Measurements from ENCODE around the gene MYOF. TPM values are rescaled to one million over a fixed set of nuclear protein-coding genes. Genes with fewer than 3 reads are reported as not detected.
"Not testable (repeated sequence)": the region's sequence is repeated elsewhere in the genome, so short reads cannot be mapped to it uniquely, and the experiment has no call there.

Gene MYOF
- total RNA-seq, 1 donor: 0.27 TPM

DNA sequence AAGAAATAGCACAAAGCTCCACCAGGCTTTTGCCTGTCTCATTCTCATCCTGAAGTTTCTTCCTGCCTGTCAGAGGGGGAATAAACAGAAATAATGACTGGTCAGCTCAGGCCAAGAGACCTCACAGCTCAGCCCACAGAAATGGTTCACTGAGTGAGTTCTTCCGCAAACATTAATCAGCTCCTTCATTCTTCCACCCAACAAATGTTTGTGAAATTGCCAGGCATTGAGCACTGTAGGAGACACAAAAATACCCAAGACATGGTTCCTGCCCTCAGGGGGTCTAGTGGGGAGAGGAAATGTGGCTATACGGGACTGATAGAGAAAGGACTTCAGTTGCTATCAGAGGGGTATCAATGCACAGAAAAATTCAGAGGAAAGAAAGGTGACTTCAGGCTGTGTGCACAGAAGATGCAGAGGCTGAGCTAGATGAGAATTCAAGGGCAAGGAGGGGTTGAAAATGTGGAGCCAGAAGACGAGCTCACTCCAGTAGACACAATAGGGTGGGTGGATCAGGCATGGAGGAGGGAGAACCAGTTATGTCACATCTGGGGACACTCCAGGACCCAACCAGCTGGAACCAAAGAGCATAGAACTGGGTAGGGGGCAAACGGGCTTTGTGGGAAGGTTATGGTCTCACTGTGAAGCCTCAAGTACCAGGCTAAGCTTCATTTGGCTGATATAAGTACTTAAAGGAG, 20.9 kb downstream of the MYOF start:
- DNase-seq (ENCODE audit: low read depth in 2 of 3, low spot score in 2 of 3): no peak

DNA sequence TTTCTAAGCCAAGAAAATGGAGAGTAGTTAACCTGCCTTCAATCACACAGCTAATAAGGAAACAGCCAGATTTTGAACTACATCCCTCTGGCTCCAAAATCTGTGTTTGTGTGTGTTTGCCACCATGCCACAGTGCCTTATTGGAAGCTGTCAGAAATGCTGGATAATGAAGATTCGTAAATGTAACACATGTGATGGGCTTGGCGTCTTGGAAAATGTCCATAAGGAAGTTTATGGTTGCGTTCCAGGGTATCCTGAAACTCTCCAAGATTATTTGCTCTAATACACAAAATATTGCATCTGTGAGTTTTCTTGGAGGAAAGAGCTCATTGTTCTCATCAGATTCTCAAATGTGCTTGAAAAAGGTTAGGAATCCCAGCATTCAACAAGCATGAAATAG, 22.7 kb downstream of the MYOF start:
- no peak for DNase-seq (ENCODE audit: low read depth in 2 of 3, low spot score in 2 of 3)

DNA sequence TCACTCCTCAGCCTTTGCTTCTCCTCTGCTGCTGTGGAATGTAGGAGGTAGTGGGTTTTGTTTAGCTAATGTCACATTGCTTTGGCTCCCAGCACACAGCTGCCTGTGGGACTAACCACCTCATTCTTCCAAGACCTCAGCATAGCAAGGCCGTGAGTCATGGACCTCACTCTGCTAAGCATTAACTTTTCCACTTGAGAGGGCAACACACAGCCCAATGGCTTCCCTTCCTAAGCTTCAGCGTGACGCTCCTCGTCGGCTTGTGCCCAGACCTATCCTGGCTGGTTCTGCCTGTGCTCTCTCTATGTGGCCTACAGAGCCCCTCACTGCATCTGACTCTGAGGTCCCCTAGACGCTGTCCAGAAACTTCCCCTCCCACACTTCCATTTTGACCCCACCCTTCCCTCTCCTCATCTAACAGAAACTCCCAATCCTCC, 23.3 kb downstream of the MYOF start:
- no peak for DNase-seq (ENCODE audit: low read depth in 2 of 3, low spot score in 2 of 3)

DNA sequence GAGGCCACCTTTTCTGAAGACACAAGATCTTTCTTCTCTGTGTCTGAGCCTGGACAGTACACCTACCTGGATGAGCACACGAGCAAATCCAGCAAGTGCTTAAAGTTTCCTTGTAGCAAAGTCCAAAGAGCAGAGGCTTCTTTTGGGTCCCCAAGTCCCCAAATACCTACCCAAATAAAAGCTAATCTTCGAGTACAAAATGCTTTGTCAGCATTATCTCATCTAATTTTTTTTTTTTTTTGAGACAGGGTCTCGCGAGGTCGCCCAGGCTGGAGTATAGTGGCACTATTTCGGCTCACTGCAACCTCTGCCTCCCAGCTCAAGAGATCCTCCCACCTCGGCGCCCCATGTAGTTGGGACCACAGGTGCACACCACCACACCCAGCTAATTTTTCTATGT, 24.6 kb downstream of the MYOF start:
- DNase-seq (ENCODE audit: low read depth in 2 of 3, low spot score in 2 of 3): no peak

DNA sequence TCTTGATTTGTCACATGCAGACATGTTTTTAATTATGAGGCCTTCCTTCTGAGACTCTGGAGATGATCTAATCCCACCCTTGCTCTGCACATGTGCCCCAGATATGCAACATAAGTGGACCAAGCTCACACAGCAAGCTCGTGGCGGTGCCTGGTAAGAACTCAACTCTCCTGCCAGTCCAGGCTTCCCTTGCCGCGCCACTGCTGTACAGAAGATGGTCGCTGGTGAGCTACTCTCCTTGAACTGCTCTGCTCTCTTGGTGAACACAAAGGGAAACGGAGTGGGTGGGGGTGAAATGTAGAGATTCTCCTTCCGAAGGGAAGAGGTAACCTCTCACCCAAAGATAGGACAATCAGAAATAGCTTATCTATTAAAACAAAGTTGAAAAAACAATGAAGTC, 25.7 kb downstream of the MYOF start:
- no peak for DNase-seq (ENCODE audit: low read depth in 2 of 3, low spot score in 2 of 3)

DNA sequence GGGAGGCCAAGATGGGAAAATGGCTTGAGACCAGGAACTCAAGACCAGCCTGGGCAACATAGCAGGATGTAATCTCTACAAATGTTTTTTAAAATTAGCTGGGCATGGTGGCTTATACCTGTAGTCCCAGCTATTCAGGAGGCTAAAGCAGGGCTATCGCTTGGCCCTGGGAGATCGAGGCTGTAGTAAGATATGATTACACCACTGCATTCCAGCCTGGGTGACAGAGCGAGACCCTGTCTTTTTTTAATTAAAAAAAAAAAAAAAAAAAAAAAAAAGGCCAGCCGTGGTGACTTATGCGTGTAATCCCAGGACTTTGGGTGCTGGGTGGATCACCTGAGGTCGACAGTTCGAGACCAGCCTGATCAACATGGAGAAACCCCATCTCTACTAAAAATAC, 27.4 kb downstream of the MYOF start:
- no peak for DNase-seq (ENCODE audit: low read depth in 2 of 3, low spot score in 2 of 3)

DNA sequence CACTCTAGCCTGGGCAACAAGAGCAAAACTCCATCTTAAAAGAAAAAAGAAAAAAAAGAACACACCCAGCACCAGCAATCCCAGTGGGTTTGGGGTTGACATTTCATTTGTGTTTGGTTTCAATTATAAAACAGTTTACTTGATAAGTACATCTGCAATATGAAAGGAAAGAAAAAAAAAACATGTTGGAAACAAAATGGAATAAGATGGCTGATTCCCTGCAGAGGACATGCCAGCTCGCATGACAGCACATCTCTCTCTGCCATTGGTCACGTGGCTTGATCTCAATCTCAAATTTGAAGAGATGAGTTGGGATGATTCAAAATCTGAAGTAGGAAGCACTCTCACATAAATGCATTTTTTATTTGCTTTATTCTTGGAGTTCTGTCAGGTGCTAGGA, 28.0 kb downstream of the MYOF start:
- no peak for DNase-seq (ENCODE audit: low read depth in 2 of 3, low spot score in 2 of 3)

DNA sequence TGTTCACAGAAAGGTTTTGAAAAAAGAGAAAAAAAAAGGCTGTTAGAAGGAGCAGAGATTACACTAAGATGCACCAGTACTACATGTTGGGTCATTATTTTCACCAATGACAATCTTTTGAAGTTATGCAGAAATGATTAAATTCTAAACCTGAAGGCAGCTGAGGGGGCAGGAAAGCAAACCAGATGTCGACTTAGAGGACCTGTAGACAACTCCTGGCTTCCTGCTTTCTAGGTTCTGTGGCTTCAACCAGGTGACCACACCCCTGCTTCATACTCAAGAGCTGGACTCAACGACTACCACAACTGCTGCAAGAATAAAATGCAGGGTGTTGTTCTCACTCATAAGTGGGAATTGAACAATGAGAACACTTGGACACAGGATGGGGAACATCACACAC, 30.0 kb downstream of the MYOF start:
- no peak for DNase-seq (ENCODE audit: low read depth in 2 of 3, low spot score in 2 of 3)

DNA sequence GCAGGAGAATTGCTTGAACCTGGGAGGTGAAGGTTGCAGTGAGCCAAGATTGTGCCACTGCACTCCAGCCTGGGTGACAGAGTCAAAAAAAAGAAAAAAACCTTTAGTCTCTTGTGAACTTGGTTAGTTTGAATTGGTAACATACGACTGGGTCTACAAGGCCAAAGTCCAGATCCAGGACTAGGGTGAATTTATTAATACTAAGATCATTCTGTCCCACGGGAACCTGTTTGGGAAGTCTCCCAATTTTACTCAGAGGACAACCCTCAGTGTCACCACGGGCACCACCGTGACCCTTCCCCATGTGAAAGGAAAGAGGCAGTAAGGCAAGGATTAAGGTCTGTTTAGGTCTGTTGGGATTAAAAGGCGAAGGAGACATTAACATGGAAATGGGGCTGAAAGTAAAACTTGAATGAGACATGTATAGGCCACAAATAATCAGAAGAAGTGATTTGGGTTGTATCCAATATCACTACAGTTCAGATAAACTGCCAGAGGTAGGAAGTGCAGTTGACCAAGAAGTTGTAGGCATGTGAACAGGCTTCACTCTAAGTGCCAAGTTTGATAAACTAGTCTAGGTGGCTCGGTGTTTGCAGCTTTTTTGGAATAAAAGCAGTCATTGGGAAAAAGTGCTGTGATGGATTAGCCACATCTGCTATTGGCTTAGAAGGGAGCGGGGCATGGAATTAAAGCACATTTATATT, 30.7 kb downstream of the MYOF start:
- DNase-seq (ENCODE audit: low read depth in 2 of 3, low spot score in 2 of 3): no peak

DNA sequence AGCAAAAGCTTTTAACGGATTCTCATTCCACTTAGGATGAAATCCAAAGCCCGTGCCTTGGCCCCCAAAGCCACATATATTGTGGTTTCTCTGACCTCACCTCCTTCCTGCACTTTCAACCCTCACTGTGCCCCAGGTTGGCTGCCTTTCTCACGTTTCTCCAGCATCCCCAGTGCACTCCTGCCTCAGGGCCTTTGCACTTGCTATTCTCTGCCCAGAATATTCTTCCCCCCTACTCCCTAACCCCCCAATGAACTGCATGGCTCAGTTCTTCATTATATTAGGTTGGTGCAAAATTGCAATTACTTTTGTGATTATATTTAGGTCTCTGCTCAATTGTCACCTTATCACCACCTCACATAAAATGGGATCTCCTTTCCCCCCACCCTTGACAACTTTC, 34.2 kb downstream of the MYOF start:
- no peak for DNase-seq (ENCODE audit: low read depth in 2 of 3, low spot score in 2 of 3)

DNA sequence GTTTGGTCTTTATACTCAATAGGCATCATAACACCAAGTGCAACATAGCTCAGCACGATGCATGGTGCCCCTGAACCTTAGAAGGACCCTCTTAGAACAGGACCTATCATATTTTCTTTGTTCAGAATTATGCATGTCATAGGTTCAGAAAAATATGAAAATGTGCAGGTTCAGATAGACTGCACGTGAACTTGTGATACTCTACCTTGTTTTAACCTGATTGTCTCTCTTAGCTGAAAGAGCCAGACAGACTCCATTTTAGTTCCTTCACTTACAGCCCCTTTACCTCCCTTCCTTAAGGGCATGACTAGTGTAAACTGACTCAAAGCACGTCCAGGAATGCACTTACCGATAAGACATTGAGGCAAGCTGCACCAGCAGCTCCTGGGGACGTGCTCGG, 35.1 kb downstream of the MYOF start:
- DNase-seq (ENCODE audit: low read depth in 2 of 3, low spot score in 2 of 3): no peak

DNA sequence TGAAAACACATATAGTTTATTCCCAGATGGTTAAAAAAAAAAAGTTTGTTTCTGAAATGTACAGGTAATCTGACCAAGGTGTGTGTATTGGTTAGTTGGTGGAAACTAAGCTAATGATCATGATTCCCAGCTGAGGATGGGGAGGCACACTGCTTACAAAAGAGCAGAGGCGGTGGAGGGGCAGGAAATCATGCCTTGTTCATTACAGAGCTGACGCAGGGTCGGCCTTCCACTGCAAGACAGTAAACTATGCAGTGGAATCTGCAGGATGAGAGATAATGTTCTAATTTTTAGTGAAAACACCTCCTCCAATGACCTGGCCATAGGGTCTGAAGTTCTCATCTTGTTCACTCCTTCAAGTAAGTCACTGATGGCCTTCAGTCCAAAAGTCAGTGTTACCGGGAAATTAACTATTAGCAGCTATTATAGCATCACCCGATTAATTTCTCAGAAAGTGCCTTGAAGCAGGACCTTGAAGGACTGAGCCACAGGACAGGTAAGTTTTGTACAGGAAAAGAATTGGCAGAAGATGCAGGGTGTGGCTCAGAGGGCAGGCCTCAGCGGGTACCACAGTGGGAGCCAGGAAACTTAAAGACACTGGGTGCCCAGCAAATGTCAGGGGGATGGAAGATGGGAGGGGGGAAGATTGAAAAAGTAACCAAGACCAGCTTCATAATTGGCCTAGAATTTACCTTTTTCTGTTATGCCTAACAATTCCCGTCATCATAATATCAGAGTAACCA, 36.0 kb downstream of the MYOF start:
- no peak for DNase-seq (ENCODE audit: low read depth in 2 of 3, low spot score in 2 of 3)

DNA sequence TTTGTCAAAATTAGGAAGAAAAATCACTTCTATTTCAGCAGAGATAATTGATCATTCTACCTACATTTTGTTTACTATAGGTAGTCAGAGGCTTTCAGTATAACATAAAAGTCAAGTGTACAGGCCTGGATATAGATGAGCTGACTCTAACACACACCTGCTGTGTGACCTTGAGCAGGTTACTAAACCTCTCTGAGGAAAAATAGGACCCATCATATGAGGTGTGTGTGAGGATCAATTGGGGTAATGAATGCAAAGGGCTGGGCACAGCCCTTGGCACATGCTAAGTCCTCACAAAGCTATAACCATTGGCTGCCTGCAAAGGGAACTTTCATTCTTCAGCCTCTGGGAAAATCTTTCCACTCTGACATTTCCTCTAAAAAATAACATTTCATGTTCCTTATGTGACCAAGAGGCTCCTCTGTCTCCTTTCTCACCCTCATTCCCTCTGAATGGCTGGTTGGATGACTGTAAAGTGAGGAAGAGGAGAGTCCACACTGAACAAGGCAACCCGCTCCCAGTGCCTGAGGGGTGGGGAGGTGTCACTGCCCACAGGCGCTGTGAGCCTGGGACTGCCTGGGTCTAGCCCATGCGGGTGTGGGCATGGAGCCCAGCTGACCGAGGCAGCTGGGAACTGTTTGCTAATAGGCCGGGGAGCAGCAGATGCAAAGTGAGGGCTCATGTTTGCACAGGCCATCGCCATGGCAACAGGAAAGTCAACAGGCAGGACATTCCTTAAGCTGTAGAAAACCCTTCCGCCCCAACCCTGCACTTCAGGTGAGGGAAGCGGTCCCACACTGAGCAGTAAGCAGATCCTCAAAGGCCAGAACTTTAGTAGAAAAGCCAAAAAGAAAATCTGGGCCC, 36.8 kb downstream of the MYOF start:
- no peak for DNase-seq (ENCODE audit: low read depth in 2 of 3, low spot score in 2 of 3)

DNA sequence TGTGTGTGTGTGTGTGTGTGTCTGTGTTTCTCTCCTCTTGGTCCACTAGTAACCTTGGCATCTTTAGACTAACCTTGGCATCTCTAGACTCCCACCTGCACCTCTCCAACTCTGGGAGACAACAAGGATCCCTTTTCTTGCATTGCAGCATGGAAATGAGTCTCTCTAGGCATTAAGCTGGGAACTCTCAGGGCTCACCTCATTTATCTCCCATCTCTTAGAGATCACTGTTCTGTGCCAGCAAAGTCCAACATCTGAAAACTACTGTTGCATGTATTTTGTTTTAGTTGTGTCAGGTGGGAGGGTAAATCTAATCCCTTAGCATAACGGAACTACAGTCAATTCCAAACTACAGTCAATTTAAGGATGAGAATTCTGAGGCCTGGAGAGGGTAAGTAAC, 38.7 kb downstream of the MYOF start:
- no peak for DNase-seq (ENCODE audit: low read depth in 2 of 3, low spot score in 2 of 3)

DNA sequence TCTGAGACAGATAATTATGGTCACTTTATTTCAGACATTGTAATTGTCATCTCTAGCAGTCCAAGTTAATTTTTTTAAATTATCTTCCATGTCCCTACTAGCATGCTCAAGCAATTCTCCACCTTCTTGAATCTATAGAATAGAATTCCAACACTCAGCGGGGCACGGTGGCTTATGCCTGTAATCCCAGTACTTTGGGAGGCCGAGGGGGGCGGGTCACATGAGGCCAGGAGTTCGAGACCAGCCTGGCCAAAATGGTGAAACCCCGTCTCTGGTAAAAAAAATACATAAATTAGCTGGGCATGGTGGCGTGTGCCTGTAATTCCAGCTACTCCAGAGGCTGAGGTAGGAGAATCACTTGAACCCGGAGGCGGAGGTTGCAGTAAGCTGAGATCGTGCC, 39.4 kb downstream of the MYOF start:
- DNase-seq (ENCODE audit: low read depth in 2 of 3, low spot score in 2 of 3): not testable (repeated sequence)

DNA sequence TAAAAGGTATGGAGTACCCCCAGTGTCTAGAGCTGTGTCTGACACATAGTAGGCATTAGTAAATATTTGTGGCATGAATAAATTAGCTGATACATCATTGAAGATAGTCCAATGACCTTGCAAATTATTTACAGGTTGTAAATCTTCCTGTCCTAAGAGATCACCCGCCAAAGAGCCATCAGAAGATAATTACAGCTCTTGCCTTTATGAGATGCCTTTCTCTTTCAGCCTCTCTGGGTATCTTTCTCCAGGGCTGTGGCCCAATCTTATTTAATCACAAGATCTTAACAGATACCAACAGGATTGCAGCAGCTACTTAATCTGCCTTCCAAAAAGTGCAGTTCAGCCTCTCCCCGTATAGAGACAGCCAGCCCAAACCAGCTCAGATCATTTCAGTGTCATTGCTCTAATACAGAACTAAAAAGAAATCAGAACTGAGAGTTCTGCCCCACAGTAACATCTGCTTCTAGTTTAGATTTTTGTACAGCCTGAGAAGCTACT, 41.5 kb downstream of the MYOF start:
- DNase-seq (ENCODE audit: low read depth in 2 of 3, low spot score in 2 of 3): no peak

DNA sequence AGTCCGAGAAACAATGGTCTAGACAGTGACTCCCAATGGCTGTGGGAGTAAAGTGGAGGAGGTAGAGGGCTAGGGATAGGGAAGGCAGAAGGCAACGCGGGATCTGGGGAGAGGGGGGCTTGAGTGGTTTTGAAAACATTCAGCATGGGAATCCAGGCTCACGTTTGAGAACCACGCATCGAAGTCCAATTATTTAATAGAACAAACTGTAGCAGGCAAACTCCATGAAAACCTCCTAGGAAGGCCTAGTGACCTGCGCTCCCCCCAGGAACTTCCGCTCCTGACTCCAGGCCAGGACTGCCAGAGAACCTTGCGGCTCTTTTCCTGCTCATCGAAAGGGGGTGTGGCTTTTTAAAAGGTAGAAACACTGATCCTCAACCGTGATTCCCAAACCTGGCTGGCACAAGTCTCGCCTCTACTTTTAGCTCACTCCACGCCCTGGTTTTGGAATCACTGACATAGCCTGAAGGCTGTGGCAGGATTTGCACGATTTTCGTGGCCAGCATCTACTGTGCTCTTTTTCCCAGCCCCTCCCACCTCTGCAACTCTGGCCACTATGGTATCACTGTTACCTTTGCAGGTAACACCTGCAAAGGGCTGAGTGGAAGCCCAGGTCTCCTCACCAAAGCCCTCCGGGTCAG, 43.4 kb downstream of the MYOF start:
- no peak for DNase-seq (ENCODE audit: low read depth in 2 of 3, low spot score in 2 of 3)

DNA sequence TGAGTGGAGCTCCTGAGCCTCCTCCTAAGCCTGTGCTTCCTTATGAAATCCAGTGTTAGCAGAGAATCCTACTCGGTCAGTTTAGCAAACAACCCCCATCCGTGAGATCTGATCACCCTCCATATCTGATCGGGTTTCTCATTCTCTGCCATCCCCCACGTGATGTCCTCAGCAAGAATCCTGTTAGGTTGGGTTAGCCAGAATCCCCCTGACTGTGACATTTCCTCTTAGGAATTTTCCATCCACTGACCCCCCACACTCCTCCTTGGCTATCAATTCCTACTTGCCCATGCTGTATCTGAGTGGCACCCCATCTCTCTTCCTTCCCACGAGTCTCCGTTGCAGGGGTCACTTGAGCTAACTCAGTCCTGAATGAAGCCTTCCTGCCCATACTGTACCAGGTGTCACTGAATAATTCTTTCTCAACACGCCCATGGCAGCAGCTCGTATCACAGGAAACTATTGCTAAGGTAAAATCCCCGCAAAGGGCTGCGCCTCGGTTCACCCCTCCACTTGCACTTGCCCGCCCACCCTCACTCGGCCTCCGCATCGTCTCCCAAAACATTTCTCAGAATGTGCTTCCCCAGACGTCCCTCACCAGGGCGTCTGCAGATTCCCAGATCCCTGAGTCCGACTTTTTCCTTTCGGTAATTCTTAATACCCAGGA, 44.1 kb downstream of the MYOF start:
- DNase-seq (ENCODE audit: low read depth in 2 of 3, low spot score in 2 of 3): no peak

DNA sequence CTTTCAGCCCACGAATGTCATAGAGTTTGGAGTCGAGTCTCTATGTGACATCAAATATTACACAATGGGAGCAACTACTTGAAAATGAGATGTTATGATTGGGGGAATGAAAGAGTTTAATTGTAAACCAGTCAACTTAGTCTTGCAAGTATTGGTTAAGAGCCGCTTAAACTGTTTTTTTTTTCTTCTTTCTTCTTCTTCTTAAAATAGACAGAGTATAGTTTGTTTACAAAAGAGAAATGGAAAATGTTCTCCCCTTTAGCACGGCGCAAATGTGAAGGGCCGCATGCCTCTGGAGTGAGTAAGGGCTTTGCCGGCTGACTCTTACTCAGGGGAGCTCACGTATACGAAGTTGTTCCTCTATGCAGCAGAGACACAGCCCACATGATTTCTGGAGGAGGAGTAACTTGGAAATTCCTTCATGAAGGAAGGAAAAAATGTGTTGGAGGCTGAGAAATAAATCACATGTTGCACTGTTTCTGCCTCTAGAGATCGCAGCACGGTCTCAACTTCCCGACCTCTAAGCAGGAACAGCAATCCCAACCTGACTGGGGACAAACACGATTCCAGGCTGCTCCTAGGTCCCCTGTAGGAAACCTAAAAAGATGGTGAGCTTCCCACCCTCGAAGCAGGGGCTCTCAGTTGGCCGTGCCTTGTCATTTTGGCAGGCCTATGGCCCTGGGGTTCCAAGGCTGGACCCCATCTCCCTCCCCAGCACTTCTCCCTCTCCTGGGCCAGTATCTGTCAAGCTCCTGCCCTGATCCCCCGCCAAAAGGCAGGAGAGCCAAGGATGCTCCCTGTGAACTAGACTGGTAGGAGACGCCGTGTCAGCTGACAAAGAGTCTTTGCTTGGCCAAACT, 44.8 kb downstream of the MYOF start:
- peak in 2 of 3 donors; percentile 37 to 59 for DNase-seq (ENCODE audit: low read depth in 2 of 3, low spot score in 2 of 3)
